GM23248 (cell line): ENCODE results near the gene PTPRN2. TPM values are rescaled to one million over a fixed set of nuclear protein-coding genes. Genes with fewer than 3 reads are reported as not detected.

ENCODE experiments used
- DNase-seq: peaks from one replicate; pipeline ENCODE4 v3.0.0-alpha.2; 2015
- H2AFZ ChIP-seq: fragments of 200-600 bp; sonication (generic); 2 replicates; pipeline ENCODE4 v1.6.1; 2016; ENCODE audit warnings: antibody characterized with exemption
- H3F3A ChIP-seq: fragments of 200-600 bp; sonication (generic); 2 replicates; pipeline ENCODE4 v1.6.1; 2016; ENCODE audit warnings: mild to moderate bottlenecking, antibody characterized with exemption, mixed run types; ENCODE audit not compliant: insufficient read depth
- H3K27ac ChIP-seq: fragments of 200-600 bp; sonication (generic); 2 replicates; pipeline ENCODE4 v1.5.1; 2016; ENCODE audit warnings: mild to moderate bottlenecking
- H3K27me3 ChIP-seq: fragments of 200-600 bp; sonication (generic); replicated peaks from 2 replicates; pipeline ENCODE4 v1.6.1; 2016; ENCODE audit warnings: mild to moderate bottlenecking; ENCODE audit not compliant: insufficient read depth
- H3K36me3 ChIP-seq: fragments of 200-600 bp; sonication (generic); 2 replicates; pipeline ENCODE4 v1.6.1; 2016; ENCODE audit warnings: low read depth, mild to moderate bottlenecking
- H3K4me1 ChIP-seq: fragments of 200-600 bp; sonication (generic); 2 replicates; pipeline ENCODE4 v1.6.1; 2016; ENCODE audit warnings: mild to moderate bottlenecking; ENCODE audit not compliant: insufficient read depth
- H3K4me2 ChIP-seq: fragments of 200-600 bp; sonication (generic); one replicate; pipeline ENCODE4 v1.6.1; 2016; ENCODE audit warnings: mild to moderate bottlenecking; ENCODE audit not compliant: unreplicated experiment
- H3K4me3 ChIP-seq: fragments of 200-600 bp; sonication (generic); 2 replicates; pipeline ENCODE4 v1.5.1; 2016; ENCODE audit warnings: mild to moderate bottlenecking
- H3K79me2 ChIP-seq: fragments of 200-600 bp; sonication (generic); 2 replicates; pipeline ENCODE4 v1.6.1; 2016; ENCODE audit warnings: mild to moderate bottlenecking; ENCODE audit not compliant: insufficient read depth
- H3K9ac ChIP-seq: fragments of 200-600 bp; sonication (generic); 2 replicates; pipeline ENCODE4 v1.6.1; 2016; ENCODE audit warnings: mild to moderate bottlenecking
- H3K9me2 ChIP-seq: fragments of 200-600 bp; sonication (generic); 2 replicates; pipeline ENCODE4 v1.6.1; 2016; ENCODE audit warnings: mixed run types, mild to moderate bottlenecking, moderate library complexity; ENCODE audit not compliant: insufficient read depth
- H3K9me3 ChIP-seq: fragments of 200-600 bp; sonication (generic); one replicate; pipeline ENCODE4 v1.6.1; 2017; ENCODE audit warnings: low read depth
- H4K20me1 ChIP-seq: fragments of 200-600 bp; sonication (generic); 2 replicates; pipeline ENCODE4 v1.6.0; 2016; ENCODE audit not compliant: insufficient read depth
- EZH2 ChIP-seq: fragments of 200-600 bp; sonication (generic); IDR thresholded peaks from 2 replicates; pipeline ENCODE4 v1.6.1; 2018; ENCODE audit warnings: antibody characterized with exemption, mild to moderate bottlenecking; ENCODE audit not compliant: insufficient read depth, poor library complexity, severe bottlenecking
- EZH2phosphoT487 ChIP-seq: fragments of 200-600 bp; sonication (generic); IDR thresholded peaks from 2 replicates; pipeline ENCODE4 v1.6.1; 2018; ENCODE audit warnings: antibody characterized with exemption, moderate library complexity, mild to moderate bottlenecking, low read depth; ENCODE audit not compliant: insufficient read depth
- WGBS, 2 experiments: methylation state at CpG; one replicate each; pipeline ENCODE4 v1.1.6; 2015 to 2017; ENCODE audit warnings: low lambda C conversion rate in 2 of 2, low coverage in 1 of 2; ENCODE audit errors: missing lambda C conversion rate in 2 of 2; 5-methylcytosine and 5-hydroxymethylcytosine counted together
- in situ Hi-C: fragments of 300-500 bp; cut with MboI; formaldehyde crosslinking; loops from 2 replicates; pipeline ENCODE4 v1.15.0; 2020
- polyA plus RNA-seq: library from polyadenylated mRNA; unstranded; fragments of >200 nt; fragmentation: Nextera tagmentation; extraction: Ambion mirVana; gene quantifications from 2 replicates; pipeline ENCODE4 v1.2.1, GENCODE V29; 2016
- total RNA-seq: library from RNA; depleted of rRNA; stranded (reverse); fragments of >200 nt; shearing (Covaris generic); gene quantifications from 2 replicates; pipeline ENCODE4 v1.2.3, GENCODE V29; 2014

Gene PTPRN2
- total and polyA plus RNA-seq, 2 experiments from 2014 or later = 0.13 TPM; not detected in 1

GRCh38 chr7:158024351-158024715, 563.3 kb downstream of the PTPRN2 start:
- TF ChIP-seq EZH2 (no peak), EZH2phosphoT487 (no peak)
- no peaks in the 10 kb centered on the region for H3F3A ChIP-seq
- H2AFZ ChIP-seq = no peak overlapping the region
- no peak overlapping the region for H3K4me3 ChIP-seq
- no peaks in the 10 kb centered on the region for H3K9me3 ChIP-seq
- H3K36me3 ChIP-seq = no peaks in the 10 kb centered on the region
- no peak for DNase-seq
- no peak overlapping the region for H3K4me2 ChIP-seq
- H3K9ac ChIP-seq = no peak overlapping the region
- H3K4me1 ChIP-seq = no peaks in the 10 kb centered on the region
- H3K27me3 ChIP-seq = no peaks in the 10 kb centered on the region
- no peaks in the 10 kb centered on the region for H4K20me1 ChIP-seq
- H3K27ac ChIP-seq = no peak overlapping the region
- in situ Hi-C loops = no loop called here
- H3K9me2 ChIP-seq = no peaks in the 10 kb centered on the region
- no peaks in the 10 kb centered on the region for H3K79me2 ChIP-seq
- 12 to 16% methylated on average over 6 of the region's 6 CpGs for WGBS, 2 experiments

- no peak for DNase-seq
- Histone ChIP-seq H3F3A (no peaks in the 10 kb centered on the region), H3K9me3 (no peaks in the 10 kb centered on the region), H3K4me1 (no peaks in the 10 kb centered on the region), H2AFZ (no peak overlapping the region), H3K27me3 (no peaks in the 10 kb centered on the region), H3K9me2 (no peaks in the 10 kb centered on the region), H3K4me3 (no peak overlapping the region), H3K4me2 (no peak overlapping the region), H3K9ac (no peak overlapping the region), H4K20me1 (no peaks in the 10 kb centered on the region), H3K36me3 (no peaks in the 10 kb centered on the region), H3K27ac (no peak overlapping the region), H3K79me2 (no peaks in the 10 kb centered on the region)
- TF ChIP-seq EZH2 (no peak), EZH2phosphoT487 (no peak)
- WGBS, 2 experiments = 14 to 23% methylated on average over 7 of the region's 7 CpGs
- in situ Hi-C loops = no loop called here
Measured at GRCh38 chr7:158023681-158024350, 563.8 kb downstream of the PTPRN2 start.

- Histone ChIP-seq H2AFZ (no peak overlapping the region), H3K36me3 (no peaks in the 10 kb centered on the region), H3F3A (no peaks in the 10 kb centered on the region), H3K4me2 (no peak overlapping the region), H3K9me3 (no peaks in the 10 kb centered on the region), H3K27me3 (no peaks in the 10 kb centered on the region), H3K4me1 (no peaks in the 10 kb centered on the region), H3K79me2 (no peaks in the 10 kb centered on the region), H3K9me2 (no peaks in the 10 kb centered on the region), H3K9ac (no peak overlapping the region), H3K27ac (no peak overlapping the region), H4K20me1 (no peaks in the 10 kb centered on the region), H3K4me3 (no peak overlapping the region)
- in situ Hi-C loops = no loop called here
- no peak for TF ChIP-seq EZH2phosphoT487
- TF ChIP-seq EZH2 = no peak
- DNase-seq = no peak
- 16 to 17% methylated on average over 8 of the region's 8 CpGs for WGBS, 2 experiments
Measured at GRCh38 chr7:158023157-158023556, 564.5 kb downstream of the PTPRN2 start.

GRCh38 chr7:158022601-158023000, 565.0 kb downstream of the PTPRN2 start:
- in situ Hi-C loops = no loop called here

More at GRCh38 chr7:158022601-158023000, 565.0 kb downstream of the PTPRN2 start:
- H3K9me3 ChIP-seq = no peaks in the 10 kb centered on the region
- H3K9ac ChIP-seq = no peak overlapping the region
- H3K27ac ChIP-seq = no peak overlapping the region
- no peaks in the 10 kb centered on the region for H3F3A ChIP-seq
- no peaks in the 10 kb centered on the region for H3K79me2 ChIP-seq
- H4K20me1 ChIP-seq = no peaks in the 10 kb centered on the region
- no peak overlapping the region for H3K4me3 ChIP-seq
- DNase-seq = no peak
- no peak overlapping the region for H2AFZ ChIP-seq
- H3K4me2 ChIP-seq = no peak overlapping the region
- H3K27me3 ChIP-seq = no peaks in the 10 kb centered on the region
- 22 to 37% methylated on average over 8 to 9 of the region's 9 CpGs for WGBS, 2 experiments
- TF ChIP-seq EZH2 = no peak
- no peak for TF ChIP-seq EZH2phosphoT487
- H3K4me1 ChIP-seq = no peaks in the 10 kb centered on the region
- no peaks in the 10 kb centered on the region for H3K36me3 ChIP-seq
- no peaks in the 10 kb centered on the region for H3K9me2 ChIP-seq
